Coronary artery (tissue), 2 donors: Measurements from ENCODE around the gene LRIF1.

Experiments
- DNase-seq: peaks from one replicate; pipeline ENCODE4 v3.0.0-alpha.2; 2017; ENCODE audit warnings: low spot score
- H3K27ac ChIP-seq, 2 donors: fragments of 200-600 bp; sonication (generic); one replicate each; pipeline ENCODE4 v1.5.1; 2016 to 2019
- H3K4me3 ChIP-seq: fragments of 200-600 bp; sonication (generic); 2 replicates; pipeline ENCODE4 v1.5.1; 2016; ENCODE audit warnings: mild to moderate bottlenecking, moderate library complexity
- TF ChIP-seq, protein P1 (sequence below): fragments of 200-600 bp; sonication (generic); IDR thresholded peaks from one replicate; pipeline ENCODE4 v1.5.1; 2019; ENCODE audit warnings: antibody characterized with exemption

The LRIF1 gene

GRCh38 chr1:110927484-110928075 is 36.1 kb downstream of the LRIF1 start:
- TF ChIP-seq, protein P1, sequence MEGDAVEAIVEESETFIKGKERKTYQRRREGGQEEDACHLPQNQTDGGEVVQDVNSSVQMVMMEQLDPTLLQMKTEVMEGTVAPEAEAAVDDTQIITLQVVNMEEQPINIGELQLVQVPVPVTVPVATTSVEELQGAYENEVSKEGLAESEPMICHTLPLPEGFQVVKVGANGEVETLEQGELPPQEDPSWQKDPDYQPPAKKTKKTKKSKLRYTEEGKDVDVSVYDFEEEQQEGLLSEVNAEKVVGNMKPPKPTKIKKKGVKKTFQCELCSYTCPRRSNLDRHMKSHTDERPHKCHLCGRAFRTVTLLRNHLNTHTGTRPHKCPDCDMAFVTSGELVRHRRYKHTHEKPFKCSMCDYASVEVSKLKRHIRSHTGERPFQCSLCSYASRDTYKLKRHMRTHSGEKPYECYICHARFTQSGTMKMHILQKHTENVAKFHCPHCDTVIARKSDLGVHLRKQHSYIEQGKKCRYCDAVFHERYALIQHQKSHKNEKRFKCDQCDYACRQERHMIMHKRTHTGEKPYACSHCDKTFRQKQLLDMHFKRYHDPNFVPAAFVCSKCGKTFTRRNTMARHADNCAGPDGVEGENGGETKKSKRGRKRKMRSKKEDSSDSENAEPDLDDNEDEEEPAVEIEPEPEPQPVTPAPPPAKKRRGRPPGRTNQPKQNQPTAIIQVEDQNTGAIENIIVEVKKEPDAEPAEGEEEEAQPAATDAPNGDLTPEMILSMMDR, result no peak
- Histone ChIP-seq H3K4me3 (no peak overlapping the region), H3K27ac (no peak overlapping the region)
- no peak for DNase-seq

GRCh38 chr1:110921953-110922352 is 41.8 kb downstream of the LRIF1 start:
- TF ChIP-seq, protein P1, result no peak
- Histone ChIP-seq H3K27ac (no peak overlapping the region), H3K4me3 (no peak overlapping the region)
- no peak for DNase-seq

DNA sequence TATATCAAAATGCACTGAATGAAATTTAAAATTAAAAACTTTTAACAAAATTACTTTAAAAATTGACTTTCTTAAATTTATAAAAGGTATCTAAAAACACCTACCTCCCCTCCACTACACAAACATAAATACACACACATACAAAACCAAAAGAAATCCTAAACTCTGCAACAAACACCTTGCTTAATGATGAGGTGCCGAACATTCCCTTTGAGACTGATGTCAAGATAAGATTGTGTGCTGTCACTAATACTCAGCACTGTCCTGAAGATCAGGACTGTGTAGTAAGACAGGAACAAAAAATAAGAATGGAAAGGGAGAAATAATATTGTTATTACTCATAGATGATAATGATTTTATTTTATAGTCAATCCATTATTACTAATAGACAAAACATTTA is 45.7 kb downstream of the LRIF1 start:
- TF ChIP-seq, protein P1, result no peak
- no peak overlapping the region for H3K4me3 ChIP-seq
- DNase-seq, result no peak
- H3K27ac ChIP-seq, result no peak overlapping the region

DNA sequence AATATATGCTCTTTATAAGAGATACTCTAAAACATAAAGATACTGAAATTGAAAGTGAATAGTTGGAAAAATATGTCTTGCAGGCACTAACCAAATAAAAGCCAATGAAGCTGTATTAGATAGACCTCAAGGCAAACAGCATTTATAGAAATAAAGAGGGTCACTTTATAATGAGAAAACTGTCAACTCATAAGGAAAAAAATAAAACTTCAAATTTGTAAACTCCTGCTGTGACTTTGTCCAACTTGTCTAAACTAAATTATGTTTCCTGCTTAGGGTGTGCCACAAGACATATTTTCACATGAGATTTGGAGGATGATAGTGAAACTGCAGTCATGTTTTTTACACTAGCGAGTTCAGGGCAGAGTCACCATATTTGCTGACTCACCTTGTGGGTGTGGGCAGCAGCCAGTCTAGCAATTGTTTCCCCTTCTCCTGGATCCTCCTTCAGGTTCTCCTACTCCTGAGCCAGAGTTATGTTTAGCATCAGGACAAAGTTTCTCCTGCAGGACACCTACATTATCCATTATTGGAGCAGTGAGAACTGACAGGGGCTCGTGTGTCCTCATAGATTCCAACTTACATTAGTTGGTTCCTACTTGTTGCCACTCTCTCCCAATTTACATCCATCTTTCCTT is 46.9 kb downstream of the LRIF1 start:
- H3K4me3 ChIP-seq, result no peak overlapping the region
- H3K27ac ChIP-seq, result no peak overlapping the region
- TF ChIP-seq, protein P1, result no peak
- no peak for DNase-seq

DNA sequence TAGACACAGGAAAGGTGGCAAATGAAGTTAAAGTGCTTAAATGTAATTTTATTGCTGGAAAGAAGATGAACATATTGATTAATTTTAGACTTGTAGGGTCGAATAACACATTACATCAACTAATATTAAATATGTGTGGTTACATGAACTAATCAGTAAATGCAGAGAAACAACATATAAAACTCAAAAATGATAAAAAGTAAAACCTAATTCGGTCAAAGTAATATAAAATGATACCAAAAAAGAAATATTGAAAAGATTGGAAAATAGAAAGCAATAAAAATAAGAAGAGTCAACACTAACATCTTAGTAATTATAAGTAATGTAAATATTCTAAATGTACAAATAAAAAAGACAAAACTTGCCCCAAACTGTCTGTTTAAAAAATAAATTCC is 47.5 kb downstream of the LRIF1 start:
- TF ChIP-seq, protein P1, result no peak

DNA sequence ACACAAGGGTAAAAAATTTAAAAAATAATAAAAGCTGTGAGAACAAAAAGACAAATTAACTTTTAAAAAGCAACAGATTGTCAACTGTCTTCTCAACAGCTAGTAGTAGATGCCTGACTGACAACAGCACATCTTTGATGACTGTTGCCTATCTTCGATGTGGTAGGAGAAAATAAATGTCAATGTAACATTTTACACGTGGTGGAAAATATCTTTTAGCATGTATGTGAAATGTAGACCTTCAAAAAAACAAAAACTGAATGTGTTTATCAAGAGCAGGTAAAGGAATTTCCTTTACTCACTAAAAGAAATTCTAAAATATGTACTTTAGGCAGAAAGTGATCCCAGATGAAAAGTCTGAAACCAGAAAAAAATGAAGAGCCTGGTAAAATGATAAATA is 47.9 kb downstream of the LRIF1 start:
- H3K27ac ChIP-seq, result no peak overlapping the region
- no peak overlapping the region for H3K4me3 ChIP-seq
- TF ChIP-seq, protein P1, result no peak
- no peak for DNase-seq

More for the DNA sequence above, 47.5 kb downstream of the LRIF1 start:
- Histone ChIP-seq H3K4me3 (no peak overlapping the region), H3K27ac (no peak overlapping the region)
- no peak for DNase-seq

DNA sequence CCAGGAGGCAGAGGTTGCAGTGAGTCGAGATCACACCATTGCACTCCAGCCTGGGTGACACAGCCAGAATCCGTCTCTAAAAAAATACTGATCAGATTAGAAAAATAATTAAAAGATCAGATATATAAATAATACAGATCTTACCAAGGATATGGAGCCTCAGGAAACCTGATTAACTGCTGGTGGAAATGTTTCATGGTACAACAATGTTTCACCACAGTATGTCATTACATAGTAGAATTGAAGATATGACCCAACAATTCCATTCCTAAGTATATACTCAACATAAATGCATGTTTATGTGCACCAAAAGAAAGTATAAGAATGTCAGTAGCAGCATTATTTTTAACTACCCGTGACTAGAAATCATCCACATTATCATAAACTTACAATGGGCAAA is 49.0 kb downstream of the LRIF1 start:
- TF ChIP-seq, protein P1, result no peak
- no peak for DNase-seq
- H3K4me3 ChIP-seq, result no peak overlapping the region
- no peak overlapping the region for H3K27ac ChIP-seq
